GM21619 (cell line): Measurements from ENCODE around the gene COL6A5.
"Not testable (repeated sequence)": the region's sequence is repeated elsewhere in the genome, so short reads cannot be mapped to it uniquely, and the experiment has no call there.

ENCODE experiments used
- ATAC-seq: cut with Tn5 transposase; IDR thresholded peaks from one replicate; pipeline ENCODE4 v1.9.1; 2021; ENCODE audit not compliant: unreplicated experiment

Gene COL6A5

DNA sequence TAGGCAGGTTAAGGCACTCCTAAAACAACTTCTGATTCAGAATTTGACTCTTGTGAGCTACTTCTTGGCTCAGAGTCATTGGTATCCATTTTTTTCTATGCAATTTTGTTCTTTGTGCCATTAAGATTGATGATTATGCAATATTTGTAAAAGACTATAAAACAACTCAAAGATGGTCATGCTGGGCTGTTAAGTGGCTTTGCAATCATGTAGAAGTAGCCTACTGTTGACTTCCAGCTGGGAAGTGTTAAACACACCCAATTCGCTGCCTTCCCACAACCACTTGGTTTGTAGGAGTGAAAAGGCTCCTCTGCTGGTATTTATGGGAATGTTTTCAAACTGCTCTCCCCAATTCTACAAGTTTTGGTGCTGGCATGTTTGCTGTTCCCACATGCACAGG, 96.8 kb downstream of the COL6A5 start:
- no peak for ATAC-seq

DNA sequence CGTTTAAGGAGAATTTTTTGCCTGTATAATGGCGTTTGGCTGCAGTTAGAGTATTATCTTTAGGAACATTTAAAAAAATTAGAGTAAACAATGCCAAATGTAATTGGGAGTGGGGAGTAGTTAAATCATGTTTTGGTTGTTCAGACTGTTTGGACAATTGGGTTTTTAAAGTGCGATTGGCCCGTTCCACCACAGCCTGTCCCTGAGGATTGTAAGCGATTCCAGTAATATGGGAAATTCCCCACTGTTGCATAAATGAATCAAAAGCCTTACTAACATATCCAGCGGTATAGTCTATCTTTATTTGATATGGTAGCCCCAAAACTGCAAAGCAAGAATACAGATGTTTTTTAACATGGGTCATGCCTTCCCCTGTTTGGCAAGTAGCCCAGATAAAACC, 101.4 kb downstream of the COL6A5 start:
- ATAC-seq, result not testable (repeated sequence)

DNA sequence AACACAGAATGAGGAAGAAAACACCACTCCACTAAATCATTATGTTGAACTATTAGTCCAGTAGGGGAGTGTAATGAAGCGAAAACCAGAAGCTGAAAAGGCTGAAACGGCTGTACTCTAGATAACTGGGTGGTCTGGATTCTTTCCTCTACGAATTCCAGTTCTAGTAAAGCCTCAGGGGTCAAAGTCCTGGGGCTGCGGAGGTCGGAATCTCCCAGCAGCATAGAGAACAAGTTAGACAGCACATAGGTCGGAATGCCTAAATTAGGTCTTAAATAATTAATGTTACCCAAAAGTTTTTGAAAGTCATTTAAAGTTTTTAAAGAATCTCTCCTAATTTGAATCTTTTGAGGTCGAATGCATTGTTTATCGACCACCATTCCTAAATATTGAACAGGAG, 102.7 kb downstream of the COL6A5 start:
- not testable (repeated sequence) for ATAC-seq

DNA sequence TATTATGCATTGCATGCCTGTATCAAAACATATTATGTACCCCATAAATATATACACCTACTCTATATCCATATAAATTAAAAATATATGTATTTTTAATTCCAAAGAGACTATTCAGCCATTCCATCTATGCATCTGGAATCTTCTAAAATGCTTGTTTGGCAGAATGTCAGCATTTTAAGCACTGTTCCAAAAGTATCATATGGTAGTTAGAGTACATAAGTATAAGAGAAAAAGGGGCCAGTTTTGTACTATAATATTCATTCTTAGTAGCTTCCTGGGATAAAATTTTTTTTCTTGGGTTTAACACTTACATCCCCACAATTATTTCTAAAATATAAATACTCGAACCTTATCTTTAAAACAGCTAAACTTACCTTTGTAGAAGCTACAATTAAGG, 111.1 kb downstream of the COL6A5 start:
- no peak for ATAC-seq

DNA sequence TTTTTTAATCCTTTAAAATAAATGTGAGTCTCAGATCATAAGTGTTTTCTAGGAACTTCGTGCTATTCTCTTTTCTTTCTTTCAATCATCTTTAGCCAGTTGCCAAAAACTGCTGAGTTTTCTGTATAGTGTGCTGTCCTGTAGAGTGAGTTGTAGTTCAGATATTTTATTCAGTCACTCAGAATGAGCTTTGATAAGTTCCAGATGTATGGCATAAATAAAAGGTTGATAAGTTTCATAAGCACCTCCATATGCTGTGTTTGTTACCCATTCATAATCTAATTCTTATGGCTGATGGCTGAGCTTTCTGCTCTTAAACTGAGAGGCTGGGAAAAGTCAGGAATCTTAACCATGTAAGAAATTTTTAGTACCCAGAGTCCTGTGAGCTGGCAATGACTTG, 112.2 kb downstream of the COL6A5 start:
- no peak for ATAC-seq

DNA sequence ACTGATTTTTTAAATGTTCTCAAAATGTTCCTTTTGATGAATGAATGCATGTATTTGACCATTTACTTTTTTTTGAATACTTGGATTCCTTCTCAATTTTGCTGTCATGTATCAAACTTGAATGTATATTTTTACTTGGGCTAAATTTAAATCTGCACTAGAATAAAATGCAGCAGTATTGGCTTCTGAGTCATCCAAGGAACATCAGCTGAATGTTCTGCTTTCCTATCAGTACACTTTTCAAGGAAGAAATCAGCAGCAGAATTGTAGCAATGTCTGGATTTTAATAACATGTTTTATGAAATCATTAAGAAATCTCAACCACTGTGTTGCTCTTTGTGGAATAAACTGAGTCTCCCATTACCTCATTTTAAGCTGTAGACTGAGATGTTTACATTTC, 114.5 kb downstream of the COL6A5 start:
- no peak for ATAC-seq

DNA sequence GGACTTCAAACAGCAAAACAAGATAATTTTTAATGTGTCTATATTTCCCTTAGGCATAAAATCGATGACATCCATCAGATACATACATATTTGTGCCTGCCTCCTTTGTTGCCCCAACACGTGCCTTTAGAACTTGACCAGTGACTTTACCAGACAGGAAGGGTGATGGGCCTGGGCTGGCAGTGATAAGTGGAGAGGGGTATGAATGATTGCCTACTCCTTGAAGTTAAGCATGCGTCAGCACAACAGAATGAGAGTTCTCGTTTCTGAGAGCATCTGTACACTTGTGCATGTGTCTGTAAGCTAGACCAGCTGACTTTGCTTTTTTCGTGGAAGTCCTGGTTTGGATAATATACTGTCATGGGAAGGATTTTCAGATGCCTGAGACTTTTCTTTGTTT, 116.6 kb downstream of the COL6A5 start:
- no peak for ATAC-seq

DNA sequence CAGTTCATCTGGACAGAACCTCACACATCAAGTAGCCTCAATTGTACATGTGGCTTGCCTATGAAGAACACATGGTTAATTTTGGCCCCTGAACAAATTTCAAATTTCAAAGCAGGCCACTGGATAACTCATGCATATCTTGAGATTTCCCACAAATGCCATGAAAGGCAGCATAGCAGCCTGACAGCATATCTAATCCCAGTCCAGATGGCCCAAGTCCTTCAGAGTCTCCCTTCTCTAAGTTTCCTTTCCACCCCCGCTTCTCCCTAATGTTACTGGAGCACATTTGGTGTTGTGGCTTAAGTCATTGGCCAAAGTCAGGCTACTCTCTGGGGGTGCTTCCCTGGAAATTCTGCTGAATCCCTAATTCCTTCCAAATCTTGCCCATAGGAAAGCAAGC, 117.7 kb downstream of the COL6A5 start:
- no peak for ATAC-seq

DNA sequence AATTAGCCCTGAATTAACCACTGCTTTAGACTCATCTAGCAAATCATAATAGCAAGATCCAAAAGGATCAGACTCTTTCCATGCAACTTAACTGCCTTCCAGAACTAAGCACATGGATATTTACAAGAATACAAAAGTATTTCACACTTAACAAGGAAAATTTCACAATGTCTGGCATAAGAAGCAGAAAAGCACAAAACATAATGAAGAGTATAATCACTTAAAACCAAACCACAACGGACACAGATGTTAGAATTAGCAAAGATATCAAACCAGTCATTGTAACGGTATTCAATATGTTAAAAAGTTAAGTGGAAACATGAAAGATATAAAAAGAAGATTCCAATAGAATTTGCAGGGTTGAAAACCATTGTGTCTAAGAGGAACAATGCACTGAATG, 120.0 kb downstream of the COL6A5 start:
- no peak for ATAC-seq

DNA sequence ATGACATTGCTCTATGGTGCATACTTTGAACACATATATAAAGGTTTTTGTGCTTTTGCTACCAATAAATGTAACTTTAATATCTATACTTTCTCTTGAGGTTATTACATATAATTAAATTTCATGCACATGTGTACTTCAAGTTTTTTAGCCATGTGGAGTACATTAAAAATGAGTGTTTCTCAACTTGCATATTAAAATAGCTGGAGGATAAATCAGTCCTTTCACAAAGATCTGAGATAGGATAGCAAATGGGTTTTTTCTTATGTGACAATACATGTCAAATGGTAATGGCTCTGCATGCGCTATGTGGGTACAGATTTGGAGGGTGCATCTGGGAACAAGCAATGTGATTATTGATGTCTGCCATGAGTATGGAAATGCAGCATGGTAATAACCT, 122.8 kb downstream of the COL6A5 start:
- no peak for ATAC-seq

DNA sequence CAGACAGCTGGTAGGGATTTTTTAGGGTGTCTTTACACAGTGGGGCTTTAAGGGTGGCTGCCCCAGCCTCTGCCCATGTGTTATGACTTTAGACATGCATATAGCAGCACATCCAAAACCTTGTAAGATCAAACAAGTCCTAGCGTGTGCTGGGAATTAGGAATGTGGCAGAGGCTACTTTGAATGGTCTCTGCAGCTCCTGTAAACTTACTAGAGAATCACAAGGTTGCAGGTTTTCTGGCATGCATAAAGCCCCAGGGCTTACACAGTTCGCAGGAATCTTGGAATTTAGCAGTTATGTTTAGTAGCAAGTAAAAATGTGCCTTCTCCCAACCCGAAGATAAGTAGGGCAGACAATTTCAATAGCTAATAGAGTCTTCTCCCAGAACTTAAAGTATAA, 124.7 kb downstream of the COL6A5 start:
- no peak for ATAC-seq

DNA sequence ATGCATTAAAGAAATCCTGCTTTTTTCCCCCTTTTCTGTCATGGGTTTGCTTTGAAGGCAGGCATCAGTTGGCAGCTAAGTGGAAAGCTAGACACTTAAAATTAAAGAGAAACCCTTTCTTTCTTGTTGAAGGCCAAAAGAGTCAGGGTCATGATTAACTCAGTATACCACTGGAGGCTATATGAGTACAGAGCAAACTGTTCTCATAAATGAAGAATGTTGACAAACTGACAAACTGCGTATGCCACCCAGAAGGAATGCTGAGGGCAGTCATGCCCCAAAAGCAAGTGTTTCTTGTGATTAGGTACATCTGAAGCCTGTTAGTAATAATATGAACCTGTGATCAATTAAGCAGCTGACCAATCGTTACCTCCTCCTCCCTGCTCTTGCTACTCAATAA, 127.9 kb downstream of the COL6A5 start:
- ATAC-seq, result no peak

DNA sequence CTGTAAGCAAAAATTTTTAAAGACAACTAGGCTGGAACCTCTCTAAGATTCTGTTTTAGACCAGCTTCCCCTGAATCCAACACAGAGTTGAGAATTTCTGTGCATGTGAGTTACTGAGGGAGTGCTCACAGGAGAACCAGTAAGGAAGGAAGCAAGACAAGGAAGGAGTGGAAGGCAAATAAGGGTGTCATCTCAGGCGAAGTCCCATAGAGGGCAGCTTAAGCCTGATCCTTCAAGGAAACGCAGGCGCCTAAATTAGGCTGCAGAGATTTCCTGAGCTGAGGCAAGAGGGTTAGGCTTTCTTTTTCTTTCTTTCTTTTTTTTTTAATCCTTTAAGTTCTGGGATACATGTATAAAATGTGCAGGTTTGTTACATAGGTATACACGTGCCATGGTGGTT, 135.3 kb downstream of the COL6A5 start:
- ATAC-seq, result no peak

DNA sequence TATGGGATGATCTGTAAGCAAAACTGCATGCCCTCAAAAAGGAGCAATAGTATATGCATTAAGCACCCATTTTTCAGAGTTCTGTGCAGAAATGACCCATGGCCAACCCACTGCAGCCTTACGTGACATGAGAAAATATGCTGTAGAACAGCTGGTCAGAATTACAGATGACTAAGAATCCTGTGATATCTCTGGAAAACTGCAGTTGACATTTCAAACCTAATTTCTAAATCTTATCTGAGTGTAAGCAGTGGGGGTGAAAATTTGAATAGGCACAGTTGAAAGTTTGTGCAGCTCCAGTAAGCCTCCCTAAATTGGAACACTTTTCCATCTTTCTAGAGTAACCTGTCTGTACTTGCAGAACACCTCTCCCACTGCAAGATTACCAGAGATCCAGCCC, 142.8 kb downstream of the COL6A5 start:
- ATAC-seq, result no peak

DNA sequence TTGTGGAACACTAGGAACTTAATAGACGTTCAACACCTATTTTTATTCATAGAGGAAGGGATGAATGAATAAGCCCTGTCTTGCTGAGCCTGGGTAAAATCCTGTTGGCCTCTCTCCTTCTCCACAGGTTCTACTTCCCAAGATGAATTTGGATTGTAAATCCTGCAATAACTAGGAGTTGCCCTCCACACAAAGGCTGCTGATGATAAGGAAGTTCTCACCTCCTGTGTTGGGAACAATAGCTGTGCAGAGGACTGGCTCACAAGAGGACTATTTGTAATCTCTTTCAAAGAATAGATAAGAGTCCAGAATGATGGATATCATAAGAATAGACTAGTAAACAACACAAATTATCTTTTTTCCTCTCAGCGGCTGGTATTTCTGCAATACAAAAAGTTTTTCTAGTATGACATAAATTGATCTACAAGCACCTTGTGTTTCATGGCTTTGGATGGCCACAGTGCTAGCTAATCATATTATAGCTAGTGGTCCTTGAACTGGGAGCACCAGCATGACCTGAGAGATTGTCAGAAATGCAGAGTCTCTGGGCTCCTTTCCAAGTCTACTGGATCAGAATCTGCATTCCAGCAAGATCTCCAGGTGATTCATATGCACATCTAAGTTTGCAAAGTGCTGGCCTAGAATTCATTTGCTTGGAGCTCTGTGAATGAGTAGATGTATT, 143.4 kb downstream of the COL6A5 start:
- no peak for ATAC-seq

DNA sequence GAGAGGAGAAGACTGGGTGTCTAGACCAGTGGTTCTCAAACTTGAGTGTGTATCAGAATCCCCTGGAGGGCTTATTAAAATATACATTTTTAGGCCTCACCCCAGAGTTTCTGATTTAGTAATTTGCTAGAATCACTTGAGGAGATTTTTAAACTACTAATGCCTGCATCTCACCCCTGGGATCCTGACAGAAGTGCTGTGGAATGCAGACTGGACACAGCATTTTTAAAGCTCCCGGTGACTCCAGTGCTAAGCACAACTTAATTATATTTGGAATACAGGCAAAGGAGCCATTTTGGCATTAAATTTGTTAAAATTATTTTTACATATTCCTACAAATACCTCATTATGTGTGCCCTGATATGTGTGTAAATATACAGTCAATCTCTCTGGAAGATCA, 144.8 kb downstream of the COL6A5 start:
- ATAC-seq, result no peak

DNA sequence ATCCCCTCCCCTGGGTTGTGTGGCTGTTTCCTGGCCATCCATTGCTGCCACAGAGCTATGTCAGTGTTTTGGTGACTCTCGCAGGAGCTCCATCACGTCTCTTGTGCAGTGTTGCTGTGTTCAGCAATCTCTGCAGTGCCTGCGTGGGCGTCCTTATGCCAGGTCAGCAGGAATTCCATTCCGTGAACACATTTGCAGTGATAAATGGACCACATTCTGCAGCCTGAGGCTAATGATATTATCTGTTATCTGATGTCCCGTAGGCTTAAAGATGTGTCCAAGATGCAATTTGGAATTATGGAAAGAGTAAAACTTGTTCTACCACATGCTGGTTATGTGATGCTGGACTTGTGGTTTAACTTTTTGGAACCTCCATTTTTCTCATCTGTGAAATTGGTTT, 146.0 kb downstream of the COL6A5 start:
- ATAC-seq, result no peak

DNA sequence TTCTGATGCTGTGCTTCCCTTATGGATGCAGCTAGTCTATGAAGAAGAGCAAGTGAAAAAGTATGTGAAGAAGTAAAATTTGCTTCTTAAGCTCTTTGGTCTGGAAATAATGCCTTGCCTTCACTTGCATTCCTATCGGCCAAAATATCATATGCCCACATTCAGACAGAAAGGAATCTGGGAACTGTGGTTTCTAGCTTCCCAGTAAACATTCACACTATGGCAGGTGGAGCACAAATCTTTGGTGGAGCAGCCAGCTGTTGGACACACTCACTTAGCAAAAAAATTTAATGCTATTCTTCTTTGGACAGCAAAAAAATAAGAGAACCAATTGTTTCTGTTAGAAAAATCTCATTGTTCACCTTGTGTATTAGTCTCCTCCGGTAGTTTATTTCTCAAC, 159.2 kb downstream of the COL6A5 start:
- ATAC-seq, result no peak

DNA sequence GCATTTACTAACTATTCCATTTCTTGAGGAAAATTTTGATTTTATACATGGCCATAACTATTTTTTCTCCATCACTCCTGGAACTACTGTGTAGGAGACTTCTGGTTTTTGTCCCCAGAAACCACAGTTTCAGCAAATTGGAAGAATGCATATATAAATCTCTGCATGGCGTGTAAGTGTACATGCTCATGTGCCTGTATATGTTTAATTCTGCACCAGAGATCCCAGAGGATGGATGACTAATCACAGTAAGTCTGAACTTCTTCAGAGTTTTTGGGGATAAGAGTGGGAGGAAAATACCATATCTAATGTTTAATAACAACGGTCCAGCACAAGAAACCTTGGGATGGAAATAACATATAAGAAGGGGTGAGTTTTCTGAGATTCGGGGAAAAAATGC, 160.6 kb downstream of the COL6A5 start:
- ATAC-seq, result no peak

DNA sequence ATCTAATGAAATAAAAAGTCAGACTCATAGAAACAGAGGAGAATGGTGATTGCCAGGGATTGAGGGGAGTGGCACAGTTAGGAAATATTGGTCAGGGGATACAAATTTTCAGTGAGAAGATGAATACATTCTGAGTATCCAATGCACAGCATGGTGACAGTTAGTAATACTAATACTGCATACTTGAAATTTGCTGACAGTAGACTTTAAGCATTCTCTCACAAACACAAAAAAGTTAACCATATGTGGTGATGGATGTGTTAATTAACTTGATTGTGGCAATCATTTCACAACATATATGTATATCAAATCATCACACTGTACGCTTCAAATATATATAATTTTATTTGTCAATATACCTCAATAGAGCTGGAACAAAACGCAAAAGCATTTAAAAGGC, 162.3 kb downstream of the COL6A5 start:
- no peak for ATAC-seq

DNA sequence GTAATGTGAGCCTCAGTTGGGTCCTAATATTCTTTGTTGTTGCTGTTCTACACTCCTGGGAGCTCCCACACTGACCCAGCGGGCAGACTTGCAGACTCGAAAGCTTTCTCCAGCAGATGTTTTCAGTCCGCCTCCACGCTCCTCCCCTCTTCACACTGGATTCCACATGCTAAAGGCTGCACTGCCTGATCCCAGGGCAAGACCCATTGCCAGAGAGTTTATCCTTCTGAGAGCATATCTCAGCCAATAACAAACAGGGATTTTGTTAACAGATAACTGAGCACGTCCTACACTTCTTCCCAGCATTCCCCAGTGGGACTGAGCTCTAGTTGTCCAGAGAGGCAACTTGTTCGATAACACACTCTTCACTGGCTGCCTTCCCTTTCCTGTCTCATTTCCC, 163.5 kb downstream of the COL6A5 start:
- no peak for ATAC-seq

DNA sequence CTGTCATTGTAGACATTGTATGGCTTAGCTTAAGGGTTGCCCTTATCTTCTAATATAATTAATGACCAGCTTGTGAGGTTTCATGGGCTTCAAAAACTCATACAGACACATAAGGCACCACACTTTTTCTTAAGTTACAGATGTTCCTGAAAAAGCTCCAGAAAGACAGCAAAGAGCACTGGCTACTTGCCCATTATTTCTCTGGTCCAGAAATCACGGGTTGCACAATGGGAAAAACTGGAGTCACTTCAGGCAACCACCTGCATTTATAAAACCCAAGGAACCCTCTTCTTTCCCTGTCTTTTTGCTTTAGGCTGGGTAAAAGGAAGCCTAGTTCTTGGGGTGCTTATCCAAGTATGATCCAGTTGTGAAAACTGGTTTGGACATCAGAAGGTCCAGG, 169.2 kb downstream of the COL6A5 start:
- no peak for ATAC-seq

DNA sequence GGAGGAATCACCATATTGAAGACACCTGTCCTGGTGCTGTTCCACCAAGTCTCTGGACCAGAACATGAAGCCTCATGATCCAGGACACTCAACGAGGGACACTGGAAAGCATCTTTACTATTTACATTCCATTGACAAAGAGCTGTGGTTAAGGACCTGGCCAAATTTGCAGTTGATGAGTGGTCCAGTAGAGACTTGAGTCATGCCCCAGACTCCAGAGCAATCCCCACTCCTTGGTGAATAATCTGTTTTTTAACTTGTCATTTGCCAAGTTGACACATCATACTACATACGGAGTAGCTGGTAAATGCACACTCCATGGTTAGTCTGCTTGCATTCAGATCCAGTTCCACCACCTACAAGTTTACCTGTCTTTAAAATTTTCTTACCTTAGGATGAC, 170.3 kb downstream of the COL6A5 start:
- no peak for ATAC-seq
